GM19043 (cell line): ENCODE data around the gene F13A1.

Source experiments
- ATAC-seq: cut with Tn5 transposase; IDR thresholded peaks from one replicate; pipeline ENCODE4 v1.9.1; 2021; ENCODE audit warnings: low read depth; ENCODE audit not compliant: unreplicated experiment

F13A1 gene

DNA sequence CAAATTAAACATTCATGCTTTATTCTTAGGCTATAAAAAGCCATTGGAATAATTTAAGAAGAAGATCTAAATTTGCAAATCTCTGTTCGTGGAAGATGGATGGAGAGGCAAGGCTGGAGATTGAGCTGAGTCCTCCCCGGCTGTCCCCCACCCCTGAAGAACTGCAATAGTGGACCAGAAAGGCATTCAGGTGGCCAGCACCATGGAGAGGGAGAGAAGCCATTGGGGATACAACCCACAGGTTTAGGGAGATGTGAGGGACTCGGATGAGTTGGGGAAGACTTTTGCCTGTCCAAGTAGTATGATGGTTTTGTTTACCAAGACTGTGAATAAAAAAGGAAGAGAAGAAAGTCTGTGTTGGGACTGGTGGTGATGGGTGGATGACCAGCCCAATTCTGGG is 120.8 kb downstream of the F13A1 start:
- no peak for ATAC-seq

DNA sequence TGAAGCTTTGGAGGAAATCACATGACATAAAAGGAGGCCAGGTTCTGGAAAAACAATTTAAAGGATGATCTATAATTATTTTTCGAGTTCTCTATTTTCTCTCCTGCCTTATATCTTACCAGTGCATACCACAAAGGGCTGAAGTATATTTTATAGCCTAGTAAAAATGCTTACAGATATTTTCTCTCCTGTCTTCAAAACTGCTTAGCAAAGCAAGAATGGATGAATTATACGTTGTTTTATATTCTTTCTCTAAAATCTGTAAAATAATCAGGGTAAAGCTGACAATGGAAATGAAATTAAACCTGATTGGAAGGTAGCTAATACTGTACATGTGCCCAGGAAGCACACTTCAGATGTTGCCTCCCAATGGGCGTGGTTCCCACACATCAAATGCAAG is 123.7 kb downstream of the F13A1 start:
- no peak for ATAC-seq

DNA sequence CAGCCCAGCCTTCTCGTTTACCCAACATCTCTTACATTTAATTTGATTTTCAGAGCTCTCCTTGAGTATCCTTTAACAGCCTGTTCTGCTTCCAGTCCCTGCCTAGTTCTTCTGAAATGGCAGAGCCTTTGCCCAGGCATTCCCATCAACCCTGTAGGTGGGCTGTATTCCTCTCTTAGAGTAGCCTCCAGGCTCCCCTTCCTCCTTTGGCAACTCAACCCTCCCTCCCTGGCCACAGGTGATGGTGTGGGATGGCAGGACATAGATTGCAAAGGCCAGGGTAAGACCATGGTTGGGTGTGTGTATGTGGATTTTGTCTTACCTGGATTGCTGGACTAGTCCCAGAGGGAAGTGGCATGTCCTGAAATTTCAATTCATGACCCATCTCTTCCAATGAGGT is 125.4 kb downstream of the F13A1 start:
- ATAC-seq, result no peak

GRCh38 chr6:6193221-6193745 is 127.2 kb downstream of the F13A1 start:
- no peak for ATAC-seq

- no peak for ATAC-seq
Measured at GRCh38 chr6:6191909-6192308, 128.6 kb downstream of the F13A1 start.

GRCh38 chr6:6191476-6191875 is 129.0 kb downstream of the F13A1 start:
- no peak for ATAC-seq

GRCh38 chr6:6180684-6181083 is 139.8 kb downstream of the F13A1 start:
- ATAC-seq, result no peak

GRCh38 chr6:6179858-6180623 is 140.4 kb downstream of the F13A1 start:
- no peak for ATAC-seq

DNA sequence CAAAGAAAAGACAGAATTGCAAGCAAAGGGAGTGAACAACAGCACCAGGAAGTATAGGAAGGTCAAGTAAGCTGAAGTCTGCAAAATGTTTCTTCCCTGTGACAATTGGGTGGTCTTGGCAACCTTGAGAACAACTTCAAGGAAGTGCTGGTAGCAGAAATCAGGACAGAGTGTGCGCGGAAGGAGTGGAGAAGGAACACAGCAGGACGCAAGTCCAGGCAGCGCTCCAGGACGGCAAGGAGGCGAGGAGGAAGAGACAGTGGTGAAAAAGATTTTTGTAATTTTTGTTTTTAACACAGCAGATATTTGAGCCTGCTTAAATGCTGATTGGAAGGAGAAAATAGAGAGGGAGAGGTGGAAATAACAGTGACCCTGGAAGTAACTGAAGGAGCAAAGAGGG is 141.7 kb downstream of the F13A1 start:
- no peak for ATAC-seq

GRCh38 chr6:6177754-6178153 is 142.7 kb downstream of the F13A1 start:
- no peak for ATAC-seq

DNA sequence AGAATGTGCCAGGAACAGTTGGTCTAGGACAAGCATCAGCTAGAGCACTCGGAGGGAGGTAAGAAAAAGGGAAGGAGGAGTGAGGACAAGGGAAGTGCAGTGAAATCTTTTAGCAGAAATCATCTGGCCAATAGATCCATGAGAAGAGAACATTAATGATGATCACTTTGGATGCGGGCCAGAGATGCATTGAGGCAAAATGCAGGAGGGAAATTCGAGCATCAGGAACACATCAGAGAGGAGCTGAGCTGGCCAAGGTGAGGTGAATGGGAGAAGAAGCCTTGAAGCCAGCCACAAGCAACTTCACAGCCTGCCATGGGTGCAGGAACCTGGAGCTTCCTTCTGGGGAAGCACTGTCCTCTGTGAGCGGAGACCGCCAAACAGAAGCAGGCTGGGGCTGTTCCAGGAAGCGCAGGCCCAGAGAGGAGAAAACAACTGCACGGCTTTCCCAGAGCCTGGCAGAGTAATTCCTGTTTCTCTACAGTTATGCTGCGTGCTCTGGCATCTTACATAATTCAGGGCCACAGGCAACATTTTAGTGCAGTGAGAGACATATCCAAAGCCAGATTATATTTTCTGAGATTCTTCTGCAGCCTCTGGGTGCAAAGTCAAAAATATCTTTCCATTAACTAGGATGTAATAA is 143.8 kb downstream of the F13A1 start:
- no peak for ATAC-seq

GRCh38 chr6:6176127-6176526 is 144.3 kb downstream of the F13A1 start:
- ATAC-seq, result no peak

DNA sequence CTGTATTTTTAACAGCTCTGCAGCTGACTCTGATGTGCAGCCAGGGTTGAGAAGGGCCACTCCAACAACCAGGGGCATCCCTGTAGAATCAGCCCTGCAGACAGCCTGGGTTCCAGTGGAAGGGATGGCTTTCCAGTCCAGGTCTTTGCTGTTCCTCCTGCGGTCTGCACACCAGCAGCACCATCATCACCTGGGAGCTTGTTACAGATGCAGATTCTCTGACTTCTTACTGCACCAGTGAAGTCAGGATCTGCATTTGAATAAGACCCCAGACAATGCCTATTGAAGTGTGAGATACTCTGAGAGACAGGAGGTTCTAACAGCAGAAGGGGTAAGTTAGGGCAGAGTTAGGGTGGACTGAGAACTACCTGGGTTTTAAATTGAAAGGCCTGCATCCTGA is 151.3 kb downstream of the F13A1 start:
- ATAC-seq, result no peak

GRCh38 chr6:6166064-6166463 is 154.4 kb downstream of the F13A1 start:
- no peak for ATAC-seq

- no peak for ATAC-seq
Measured at GRCh38 chr6:6164367-6164766, 156.1 kb downstream of the F13A1 start.

GRCh38 chr6:6154335-6154734 is 166.1 kb downstream of the F13A1 start:
- ATAC-seq, result no peak

GRCh38 chr6:6152060-6152459 is 168.4 kb downstream of the F13A1 start:
- ATAC-seq, result no peak

DNA sequence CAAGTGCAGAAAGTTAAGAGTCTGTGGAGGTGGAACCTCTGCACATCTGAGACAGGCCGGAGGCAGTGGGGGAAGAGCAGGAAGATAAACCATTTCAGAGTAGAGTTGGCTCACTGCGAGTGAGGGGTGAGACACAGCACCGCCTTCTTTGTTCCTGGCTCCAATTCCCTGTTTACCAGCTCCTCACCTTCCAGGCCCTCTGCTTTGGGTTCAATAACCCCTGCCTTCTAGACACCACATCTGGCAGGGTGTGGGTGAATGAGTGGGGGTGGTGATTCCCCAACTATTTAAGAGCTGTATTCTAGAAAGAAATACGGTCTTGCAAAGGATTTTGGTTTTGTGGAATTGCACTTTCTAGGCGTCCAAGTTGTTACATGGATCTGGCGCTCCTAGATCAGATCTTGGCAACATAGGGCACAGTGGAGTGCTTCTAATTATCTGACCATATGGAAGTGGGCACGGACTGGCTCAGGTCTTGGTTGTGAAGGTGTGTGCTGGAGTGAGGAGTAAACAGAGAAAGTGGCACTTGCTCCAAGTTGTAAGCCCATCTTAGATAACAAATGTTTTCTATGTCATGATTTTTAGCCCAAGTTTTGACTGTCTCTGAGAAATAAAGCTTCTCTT is 172.2 kb downstream of the F13A1 start:
- no peak for ATAC-seq

DNA sequence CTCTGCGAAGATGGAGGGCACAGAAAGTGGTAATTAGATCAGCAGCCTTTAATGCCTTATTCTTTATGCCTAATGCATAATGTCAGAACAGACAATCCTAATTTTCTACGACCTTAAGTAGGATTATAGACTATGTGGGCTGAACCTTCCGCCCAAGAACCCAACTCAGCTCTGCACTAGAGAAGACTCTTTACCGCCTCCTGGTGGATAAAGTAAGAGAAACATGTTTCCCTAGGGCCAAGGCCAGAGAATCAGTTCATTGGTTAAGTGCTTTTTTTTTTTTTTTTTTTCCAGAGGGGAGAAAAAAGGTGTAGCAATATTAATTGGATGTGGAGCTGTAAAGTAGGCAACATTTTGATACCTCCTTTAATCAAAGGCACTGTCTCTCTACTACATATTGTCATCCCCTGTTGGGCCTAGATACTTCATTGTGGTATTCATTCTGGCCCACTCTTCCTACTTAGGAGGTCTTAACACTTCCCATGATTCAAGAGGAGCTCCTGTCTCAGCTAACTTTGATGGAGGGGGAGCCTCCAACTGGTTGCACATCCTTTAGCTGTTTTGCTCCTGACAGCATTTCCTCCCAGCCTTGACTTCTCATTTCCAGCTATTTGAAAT is 188.9 kb downstream of the F13A1 start:
- ATAC-seq, result no peak

- ATAC-seq, result no peak
Measured at GRCh38 chr6:6125495-6125894, 195.0 kb downstream of the F13A1 start.

DNA sequence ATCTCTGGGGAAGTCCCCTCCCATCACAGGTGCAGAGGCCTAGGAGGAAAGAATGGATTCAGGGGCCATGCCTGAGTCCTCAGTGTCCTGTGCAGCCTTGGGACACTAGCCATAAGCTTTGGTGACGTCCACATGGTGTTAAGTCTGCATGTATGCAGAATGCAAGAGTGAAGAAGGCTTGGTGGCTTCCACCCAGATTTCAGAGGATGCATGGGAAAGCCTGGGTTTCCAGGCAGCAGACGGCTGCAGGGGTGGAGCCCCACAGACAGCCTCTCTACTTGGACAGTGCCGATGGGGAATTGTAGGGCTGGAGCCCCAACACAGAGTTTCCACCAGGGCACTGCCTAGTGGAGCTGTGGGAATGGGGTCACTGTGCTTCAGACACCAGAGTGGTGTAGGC is 196.7 kb downstream of the F13A1 start:
- no peak for ATAC-seq
